GM21447 (cell line): ENCODE measurements around the gene SIAH2.

Experiments used
- ATAC-seq: cut with Tn5 transposase; IDR thresholded peaks from one replicate; pipeline ENCODE4 v1.9.1; 2021; ENCODE audit not compliant: unreplicated experiment

SIAH2 gene

GRCh38 chr3:150775001-150775599 lies 12.1 kb upstream of the SIAH2 start:
- ATAC-seq = no peak

- ATAC-seq = no peak
These were observed 10.7 kb upstream of the SIAH2 start for GRCh38 chr3:150773616-150774192.

- no peak for ATAC-seq
These were observed 8.6 kb upstream of the SIAH2 start for GRCh38 chr3:150771600-150771999.

- no peak for ATAC-seq
These were observed 7.7 kb upstream of the SIAH2 start for GRCh38 chr3:150770681-150771080.

- ATAC-seq = no peak
These were observed 3.8 kb upstream of the SIAH2 start for GRCh38 chr3:150766742-150767141.

GRCh38 chr3:150765949-150766720 lies 3.2 kb upstream of the SIAH2 start:
- ATAC-seq = peak; percentile 18

- no peak for ATAC-seq
These were observed 2.0 kb upstream of the SIAH2 start for GRCh38 chr3:150764967-150765366.

- no peak for ATAC-seq
These were observed 1.6 kb upstream of the SIAH2 start for GRCh38 chr3:150764566-150764965.

- peak; percentile 20 for ATAC-seq
These were observed 993 bp upstream of the SIAH2 start for GRCh38 chr3:150763841-150764483.

GRCh38 chr3:150762662-150763121 lies 277 bp downstream of the SIAH2 start:
- no peak for ATAC-seq

- ATAC-seq = no peak
These were observed 923 bp downstream of the SIAH2 start for GRCh38 chr3:150761831-150762661.

GRCh38 chr3:150760431-150761200 lies 2.4 kb downstream of the SIAH2 start:
- peak; percentile 39 for ATAC-seq

GRCh38 chr3:150759947-150760346 lies 3.0 kb downstream of the SIAH2 start:
- ATAC-seq = no peak

- ATAC-seq = no peak
These were observed 3.6 kb downstream of the SIAH2 start for GRCh38 chr3:150759319-150759718.

GRCh38 chr3:150757768-150758167 lies 5.2 kb downstream of the SIAH2 start:
- no peak for ATAC-seq

GRCh38 chr3:150757364-150757763 lies 5.6 kb downstream of the SIAH2 start:
- no peak for ATAC-seq

GRCh38 chr3:150756491-150757059 lies 6.4 kb downstream of the SIAH2 start:
- no peak for ATAC-seq

- ATAC-seq = no peak
These were observed 7.1 kb downstream of the SIAH2 start for GRCh38 chr3:150755902-150756301.

- no peak for ATAC-seq
These were observed 8.1 kb downstream of the SIAH2 start for GRCh38 chr3:150754896-150755295.

GRCh38 chr3:150751781-150752263 lies 11.1 kb downstream of the SIAH2 start:
- ATAC-seq = no peak
